ENCODE measurements around the gene MAMSTR.
"Not testable (repeated sequence)": the region's sequence is repeated elsewhere in the genome, so short reads cannot be mapped to it uniquely, and the experiment has no call there.

- TF ChIP-seq CTCF (IDR thresholded peaks at IDR 0.05; ENCODE audit: insufficient read depth, low read depth, low read length); EZH2 (IDR thresholded peaks at IDR 0.05; ENCODE audit: insufficient read depth, low read length): not testable (repeated sequence)
Measured at GRCh38 chr19:48768171-48768753, 48.7 kb upstream of the MAMSTR start.
